GM12865 (cell line): Measurements from ENCODE around the gene ABCC8.

Experiments used
- DNase-seq: peaks from one replicate; pipeline ENCODE4 v3.0.0; 2010; ENCODE audit warnings: low read depth
- H3K4me3 ChIP-seq: 2 replicates; pipeline ENCODE4 v1.5.1; 2011; ENCODE audit warnings: mild to moderate bottlenecking, low read depth, low read length, control low read depth
- TF ChIP-seq, protein P1 (sequence below): IDR thresholded peaks from 2 replicates; pipeline ENCODE4 v1.5.1; 2011; ENCODE audit warnings: low read length, control low read depth, low read depth, inconsistent platforms; ENCODE audit not compliant: insufficient read depth; ENCODE audit errors: missing control alignments

ABCC8 gene

DNA sequence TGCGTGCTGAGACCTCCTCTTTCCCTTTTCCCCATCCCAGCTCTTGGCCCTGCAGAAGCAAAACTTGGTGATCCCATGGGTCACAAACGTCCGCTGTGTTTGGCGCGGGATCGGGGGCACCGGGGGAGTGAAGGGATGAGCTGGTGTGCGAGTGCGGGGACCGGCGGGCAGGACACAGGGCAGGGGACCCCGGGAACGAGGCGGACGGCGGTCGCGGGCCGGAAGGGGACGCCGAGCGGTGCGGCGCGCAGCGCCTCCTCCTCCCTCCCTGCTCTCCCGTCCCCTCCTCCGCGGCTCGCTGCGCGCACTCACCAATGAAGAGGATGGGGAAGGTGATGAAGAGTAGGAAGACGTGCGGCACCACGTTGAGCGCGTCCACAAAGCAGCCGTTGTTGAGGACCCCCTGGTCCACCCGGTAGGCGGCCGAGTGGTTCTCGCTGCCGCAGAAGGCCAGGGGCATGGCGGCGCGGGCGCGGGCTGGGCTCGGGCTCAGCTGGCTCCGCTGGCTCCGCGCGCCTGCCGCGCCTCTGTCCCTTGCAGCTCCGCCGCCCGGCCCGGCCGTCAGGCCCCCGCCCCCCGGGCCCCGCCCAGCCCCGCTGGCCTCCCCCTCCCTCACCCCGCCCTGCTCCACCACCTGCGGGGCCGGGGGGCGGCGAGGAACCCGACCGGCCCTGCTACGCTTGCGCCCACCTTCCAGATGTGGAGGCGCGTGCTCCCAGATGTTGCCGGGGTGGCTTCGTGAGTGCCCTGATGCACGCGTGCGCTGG, at the start of gene ABCC8:
Gene ABCC8 (minus strand): TSS at position 529 of the 767 bp plus-strand sequence. CDS start 69 bp downstream, at position 460.
- TF ChIP-seq, protein P1, sequence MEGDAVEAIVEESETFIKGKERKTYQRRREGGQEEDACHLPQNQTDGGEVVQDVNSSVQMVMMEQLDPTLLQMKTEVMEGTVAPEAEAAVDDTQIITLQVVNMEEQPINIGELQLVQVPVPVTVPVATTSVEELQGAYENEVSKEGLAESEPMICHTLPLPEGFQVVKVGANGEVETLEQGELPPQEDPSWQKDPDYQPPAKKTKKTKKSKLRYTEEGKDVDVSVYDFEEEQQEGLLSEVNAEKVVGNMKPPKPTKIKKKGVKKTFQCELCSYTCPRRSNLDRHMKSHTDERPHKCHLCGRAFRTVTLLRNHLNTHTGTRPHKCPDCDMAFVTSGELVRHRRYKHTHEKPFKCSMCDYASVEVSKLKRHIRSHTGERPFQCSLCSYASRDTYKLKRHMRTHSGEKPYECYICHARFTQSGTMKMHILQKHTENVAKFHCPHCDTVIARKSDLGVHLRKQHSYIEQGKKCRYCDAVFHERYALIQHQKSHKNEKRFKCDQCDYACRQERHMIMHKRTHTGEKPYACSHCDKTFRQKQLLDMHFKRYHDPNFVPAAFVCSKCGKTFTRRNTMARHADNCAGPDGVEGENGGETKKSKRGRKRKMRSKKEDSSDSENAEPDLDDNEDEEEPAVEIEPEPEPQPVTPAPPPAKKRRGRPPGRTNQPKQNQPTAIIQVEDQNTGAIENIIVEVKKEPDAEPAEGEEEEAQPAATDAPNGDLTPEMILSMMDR, result no peak
- DNase-seq, result no peak

DNA sequence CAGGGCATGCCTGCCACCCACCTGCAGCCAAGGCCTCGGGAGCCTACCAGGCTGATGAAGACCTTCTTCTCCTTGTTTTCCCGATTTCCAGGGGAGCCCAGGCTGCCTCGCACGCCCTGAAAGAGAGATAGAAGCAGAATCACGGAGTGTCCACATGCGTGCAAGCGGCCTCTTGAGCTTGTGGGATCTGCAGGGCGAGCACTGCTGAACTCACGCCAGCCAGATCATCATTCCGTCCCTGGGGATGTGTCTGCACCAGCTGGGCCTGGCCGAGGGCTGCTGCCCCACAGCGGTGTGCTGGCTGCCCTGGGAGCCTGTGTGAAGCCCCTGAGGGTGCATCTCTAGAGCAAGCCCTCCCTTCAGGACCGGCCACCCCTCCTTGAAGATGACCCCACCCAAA, 49.7 kb upstream of the ABCC8 start:
- DNase-seq, result no peak
- H3K4me3 ChIP-seq, result no peak overlapping the region
- TF ChIP-seq, protein P1, result no peak

More for the DNA sequence above, at the start of gene ABCC8:
- H3K4me3 ChIP-seq, result no peak within 1 kb of the TSS

DNA sequence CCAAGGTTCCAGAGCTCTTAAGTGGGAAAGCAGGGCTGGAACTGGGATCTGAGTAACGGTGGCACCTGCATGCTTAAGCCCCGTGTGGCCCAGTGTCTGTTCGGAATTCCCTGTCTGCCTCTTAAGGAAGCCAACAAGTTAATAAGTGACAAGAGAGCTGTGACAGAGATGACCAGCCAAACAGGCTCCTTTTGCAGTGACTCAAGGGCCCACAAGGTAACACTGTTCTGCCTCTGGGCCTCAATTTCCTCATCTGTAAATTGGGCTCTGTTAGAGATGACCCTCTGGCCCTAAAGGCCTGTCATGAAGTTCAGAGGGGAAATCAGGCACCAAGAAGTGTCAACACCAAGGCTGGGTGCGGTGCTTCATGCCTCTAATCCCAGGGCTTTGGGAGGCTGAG, 48.9 kb upstream of the ABCC8 start:
- TF ChIP-seq, protein P1, result no peak

DNA sequence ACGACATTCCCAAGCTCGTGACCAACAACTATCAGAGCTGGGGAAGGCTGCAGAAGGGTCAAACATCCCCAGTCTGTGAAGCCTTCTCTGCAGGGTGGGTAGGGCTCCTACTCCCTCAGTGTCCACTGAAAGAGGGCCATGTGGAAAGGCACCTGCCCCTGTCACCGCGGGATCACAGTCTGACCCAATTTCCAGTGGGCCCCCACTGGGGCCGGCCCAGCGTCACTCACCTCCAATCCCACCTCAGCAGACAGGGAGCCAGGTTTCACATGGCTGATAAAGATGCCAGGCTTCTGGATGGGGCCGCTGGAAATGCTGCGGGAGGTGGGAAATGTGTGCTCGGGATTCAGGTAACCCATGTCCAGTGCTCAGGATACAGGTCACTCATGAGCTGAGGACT, 47.6 kb upstream of the ABCC8 start:
- DNase-seq, result no peak
- H3K4me3 ChIP-seq, result no peak overlapping the region
- TF ChIP-seq, protein P1, result no peak

More for the DNA sequence above, 48.9 kb upstream of the ABCC8 start:
- DNase-seq, result no peak
- no peak overlapping the region for H3K4me3 ChIP-seq

DNA sequence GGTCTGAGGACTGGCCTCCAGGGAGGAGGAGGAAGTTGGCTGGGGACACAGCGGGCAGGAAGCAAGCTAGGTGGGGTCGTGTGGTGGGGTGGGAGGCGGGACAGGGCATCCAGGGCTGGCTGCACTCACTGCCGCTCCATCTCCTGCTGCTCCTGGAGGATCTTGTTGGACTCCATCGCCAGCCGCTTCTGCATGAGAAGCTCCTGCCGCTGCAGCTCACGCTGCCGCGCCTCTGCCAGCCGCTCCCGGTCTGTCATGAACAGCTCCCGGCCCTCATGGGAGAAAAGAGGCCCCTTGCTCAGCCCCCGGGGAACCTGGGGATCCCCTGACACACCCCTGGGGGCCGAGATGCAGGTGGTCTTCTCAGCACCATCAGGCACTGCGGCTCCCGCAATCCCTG, 46.0 kb upstream of the ABCC8 start:
- TF ChIP-seq, protein P1, result no peak
- H3K4me3 ChIP-seq, result no peak overlapping the region
- no peak for DNase-seq

DNA sequence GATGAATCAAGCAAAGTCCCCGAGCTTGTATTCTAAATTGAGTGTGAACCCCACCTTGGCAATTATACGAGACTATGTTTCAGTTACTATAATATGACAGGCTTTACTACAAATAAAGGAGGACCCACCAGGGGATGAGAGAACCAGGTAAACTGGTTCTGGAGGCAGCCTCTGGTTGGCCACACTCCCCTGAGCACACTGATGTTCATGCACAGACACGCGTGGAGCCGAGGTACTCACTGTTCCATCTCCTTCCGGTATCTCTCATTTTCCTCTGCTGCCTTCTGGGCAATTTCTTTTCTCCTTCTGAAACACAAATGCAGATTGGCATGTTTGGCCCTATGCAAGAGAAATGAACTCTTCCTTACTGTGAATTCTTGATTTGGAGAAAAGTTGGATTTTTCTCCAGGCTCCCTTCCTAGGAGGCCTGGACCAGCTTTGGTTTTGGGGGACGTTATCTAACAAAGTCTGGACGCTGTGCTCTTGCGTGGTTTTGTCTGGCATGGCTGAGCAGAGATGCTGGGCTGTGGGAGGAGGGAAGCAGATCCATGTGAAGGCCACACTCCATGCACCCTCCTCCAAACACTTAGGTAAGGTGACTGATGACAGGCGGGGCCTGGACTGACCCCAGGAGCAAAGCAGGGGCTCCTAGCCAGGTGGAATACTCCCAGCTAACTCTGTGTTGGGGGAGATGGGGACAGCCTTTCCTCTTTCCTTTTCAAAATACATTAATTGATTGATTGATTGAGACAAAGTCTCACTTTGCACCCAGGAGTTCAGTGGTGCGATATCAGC, 44.7 kb upstream of the ABCC8 start:
- no peak overlapping the region for H3K4me3 ChIP-seq
- TF ChIP-seq, protein P1, result no peak
- DNase-seq, result no peak
